MM.1S (cell line): ENCODE measurements around the gene HASPIN.

ENCODE experiments used
- DNase-seq: peaks from one replicate; pipeline ENCODE4 v3.0.0-alpha.2; 2015
- H2AFZ ChIP-seq: fragments of 300-600 bp; sonication (generic); 2 replicates; pipeline ENCODE4 v1.6.0; 2016; ENCODE audit warnings: antibody characterized with exemption, low read length
- H3F3A ChIP-seq: fragments of 300-600 bp; sonication (generic); 2 replicates; pipeline ENCODE4 v1.6.1; 2016; ENCODE audit warnings: mild to moderate bottlenecking, antibody characterized with exemption, low read length, moderate library complexity, mixed read lengths; ENCODE audit not compliant: insufficient read depth
- H3K27ac ChIP-seq: fragments of 300-600 bp; sonication (generic); 2 replicates; pipeline ENCODE4 v1.5.1; 2016; ENCODE audit warnings: mild to moderate bottlenecking, low read length
- H3K27me3 ChIP-seq: fragments of 300-600 bp; sonication (generic); replicated peaks from 2 replicates; pipeline ENCODE4 v1.6.0; 2016; ENCODE audit warnings: low read length; ENCODE audit not compliant: insufficient read depth
- H3K36me3 ChIP-seq: fragments of 300-600 bp; sonication (generic); replicated peaks from 2 replicates; pipeline ENCODE4 v1.6.1; 2016; ENCODE audit warnings: mild to moderate bottlenecking, low read length, mixed read lengths; ENCODE audit not compliant: insufficient read depth
- H3K4me1 ChIP-seq: fragments of 300-600 bp; sonication (generic); 2 replicates; pipeline ENCODE4 v1.6.1; 2016; ENCODE audit warnings: low read length, mixed read lengths
- H3K4me2 ChIP-seq: fragments of 300-600 bp; sonication (generic); 2 replicates; pipeline ENCODE4 v1.6.0; 2016; ENCODE audit warnings: low read depth, low read length
- H3K4me3 ChIP-seq: fragments of 300-600 bp; sonication (generic); 2 replicates; pipeline ENCODE4 v1.5.1; 2016; ENCODE audit warnings: low read length, mixed read lengths
- H3K79me2 ChIP-seq: fragments of 300-600 bp; sonication (generic); 2 replicates; pipeline ENCODE4 v1.6.1; 2016; ENCODE audit warnings: mixed run types, low read length, mixed read lengths
- H3K9ac ChIP-seq: fragments of 300-600 bp; sonication (generic); 2 replicates; pipeline ENCODE4 v1.6.1; 2016; ENCODE audit warnings: low read length, mixed read lengths
- H3K9me2 ChIP-seq: fragments of 300-600 bp; sonication (generic); replicated peaks from 2 replicates; pipeline ENCODE4 v1.6.1; 2016; ENCODE audit warnings: mild to moderate bottlenecking, low read length, mixed read lengths; ENCODE audit not compliant: insufficient read depth
- H3K9me3 ChIP-seq: fragments of 300-600 bp; sonication (generic); replicated peaks from 2 replicates; pipeline ENCODE4 v1.6.1; 2016; ENCODE audit warnings: mild to moderate bottlenecking, low read length, mixed read lengths; ENCODE audit not compliant: insufficient read depth
- H4K20me1 ChIP-seq: fragments of 300-600 bp; sonication (generic); 2 replicates; pipeline ENCODE4 v1.6.1; 2016; ENCODE audit warnings: mild to moderate bottlenecking, low read length, moderate library complexity, mixed read lengths; ENCODE audit not compliant: insufficient read depth
- EZH2 ChIP-seq: fragments of 300-600 bp; sonication (generic); optimal IDR thresholded peaks from 2 replicates; pipeline ENCODE3; 2017; ENCODE audit warnings: low read depth, mild to moderate bottlenecking, antibody characterized with exemption, low read length, mixed read lengths
- EZH2phosphoT487 ChIP-seq: fragments of 300-600 bp; sonication (generic); IDR thresholded peaks from 2 replicates; pipeline ENCODE4 v1.6.1; 2018; ENCODE audit warnings: antibody characterized with exemption, low read length
- TF ChIP-seq, protein P1 (sequence below): fragments of 300-600 bp; sonication (generic); IDR thresholded peaks from 2 replicates; pipeline ENCODE4 v1.5.1; 2016; ENCODE audit warnings: antibody characterized with exemption, low read length, mixed read lengths

HASPIN gene

DNA sequence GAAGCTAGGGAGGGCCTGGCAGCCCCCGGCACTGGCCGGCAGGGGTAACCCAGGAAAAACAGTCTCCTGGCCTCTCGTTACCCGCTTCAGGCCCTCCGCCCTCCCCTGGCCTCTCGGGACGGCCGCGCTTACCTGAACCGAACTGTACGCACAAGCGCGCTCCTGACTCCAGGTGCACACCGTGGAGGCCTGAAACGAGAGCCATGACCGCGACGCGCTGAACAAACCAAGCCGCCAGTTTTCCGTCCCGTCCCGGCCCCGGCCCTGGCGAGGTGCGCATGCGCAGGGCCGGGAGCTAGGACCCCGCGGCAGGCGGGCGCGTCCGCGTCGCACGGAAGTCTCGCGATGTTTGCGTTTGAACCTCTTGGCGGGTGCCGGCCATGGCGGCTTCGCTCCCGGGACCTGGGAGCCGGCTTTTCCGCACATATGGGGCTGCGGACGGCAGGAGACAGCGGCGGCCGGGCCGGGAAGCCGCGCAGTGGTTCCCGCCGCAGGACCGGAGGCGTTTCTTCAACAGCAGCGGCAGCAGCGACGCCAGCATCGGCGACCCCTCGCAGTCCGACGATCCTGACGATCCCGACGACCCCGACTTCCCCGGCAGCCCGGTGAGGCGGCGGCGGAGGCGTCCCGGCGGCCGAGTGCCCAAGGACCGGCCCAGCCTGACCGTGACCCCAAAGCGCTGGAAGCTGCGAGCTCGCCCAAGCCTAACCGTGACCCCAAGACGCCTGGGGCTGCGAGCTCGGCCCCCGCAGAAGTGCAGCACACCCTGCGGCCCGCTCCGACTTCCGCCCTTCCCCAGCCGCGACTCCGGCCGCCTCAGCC, at the start of gene HASPIN:
Gene HASPIN (plus strand): TSS at position 348 of the 822 bp plus-strand sequence. CDS start 33 bp downstream, at position 381.
- Histone ChIP-seq H4K20me1 (no peaks in the 10 kb centered on the region), H3K79me2 (peaks cover 55% of the 10 kb centered on the region), H3F3A (0 out of 2 replicates have a peak, but pooled peaks cover 4% of the 10 kb centered on the region), H2AFZ (peak within 1 kb of the TSS; percentile 77), H3K4me2 (peak within 1 kb of the TSS; percentile 99), H3K9ac (peak within 1 kb of the TSS; percentile 84), H3K27ac (peak within 1 kb of the TSS; percentile 64), H3K36me3 (no peaks in the 10 kb centered on the region; the same call in 1 of the 2 replicates), H3K27me3 (no peaks in the 10 kb centered on the region), H3K9me2 (no peaks in the 10 kb centered on the region), H3K4me3 (peak within 1 kb of the TSS; percentile 90), H3K9me3 (no peaks in the 10 kb centered on the region), H3K4me1 (peaks cover 18% of the 10 kb centered on the region)
- TF ChIP-seq EZH2: no peak
- no peak for TF ChIP-seq EZH2phosphoT487
- TF ChIP-seq, protein P1, sequence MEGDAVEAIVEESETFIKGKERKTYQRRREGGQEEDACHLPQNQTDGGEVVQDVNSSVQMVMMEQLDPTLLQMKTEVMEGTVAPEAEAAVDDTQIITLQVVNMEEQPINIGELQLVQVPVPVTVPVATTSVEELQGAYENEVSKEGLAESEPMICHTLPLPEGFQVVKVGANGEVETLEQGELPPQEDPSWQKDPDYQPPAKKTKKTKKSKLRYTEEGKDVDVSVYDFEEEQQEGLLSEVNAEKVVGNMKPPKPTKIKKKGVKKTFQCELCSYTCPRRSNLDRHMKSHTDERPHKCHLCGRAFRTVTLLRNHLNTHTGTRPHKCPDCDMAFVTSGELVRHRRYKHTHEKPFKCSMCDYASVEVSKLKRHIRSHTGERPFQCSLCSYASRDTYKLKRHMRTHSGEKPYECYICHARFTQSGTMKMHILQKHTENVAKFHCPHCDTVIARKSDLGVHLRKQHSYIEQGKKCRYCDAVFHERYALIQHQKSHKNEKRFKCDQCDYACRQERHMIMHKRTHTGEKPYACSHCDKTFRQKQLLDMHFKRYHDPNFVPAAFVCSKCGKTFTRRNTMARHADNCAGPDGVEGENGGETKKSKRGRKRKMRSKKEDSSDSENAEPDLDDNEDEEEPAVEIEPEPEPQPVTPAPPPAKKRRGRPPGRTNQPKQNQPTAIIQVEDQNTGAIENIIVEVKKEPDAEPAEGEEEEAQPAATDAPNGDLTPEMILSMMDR: peak; percentile 15
- peak; percentile 95 for DNase-seq

DNA sequence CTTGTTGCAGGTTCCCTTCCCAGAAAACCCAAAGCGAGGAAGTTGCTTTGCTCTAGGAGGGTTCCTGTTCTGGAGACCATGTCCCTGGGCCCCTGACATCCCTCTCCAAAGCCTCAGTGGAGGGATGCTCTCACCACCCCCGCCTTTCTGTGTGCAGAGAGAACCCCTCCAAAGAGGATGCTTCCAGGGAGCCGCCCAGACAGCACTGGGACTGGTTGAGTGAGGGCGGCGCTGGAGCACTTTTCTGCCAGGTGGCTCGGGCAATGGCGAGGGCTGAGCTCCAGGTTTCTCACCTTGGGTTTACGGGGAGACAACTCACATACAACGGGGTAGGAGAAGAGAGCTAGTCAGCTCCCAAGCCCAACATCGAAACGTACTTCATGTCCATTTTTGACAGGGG, 47.8 kb upstream of the HASPIN start:
- Histone ChIP-seq H3K9ac (no peak overlapping the region), H3K4me3 (no peak overlapping the region), H3K9me2 (no peaks in the 10 kb centered on the region), H3K27me3 (no peaks in the 10 kb centered on the region), H3F3A (no peaks in the 10 kb centered on the region), H3K9me3 (no peaks in the 10 kb centered on the region), H2AFZ (no peak overlapping the region), H3K4me1 (no peaks in the 10 kb centered on the region), H3K4me2 (no peak overlapping the region), H3K36me3 (no peaks in the 10 kb centered on the region), H3K27ac (no peak overlapping the region), H4K20me1 (no peaks in the 10 kb centered on the region), H3K79me2 (peaks cover 7% of the 10 kb centered on the region; the same call in 1 of the 2 replicates)
- no peak for TF ChIP-seq EZH2
- TF ChIP-seq, protein P1: no peak
- TF ChIP-seq EZH2phosphoT487: no peak
- DNase-seq: peak; percentile 5

DNA sequence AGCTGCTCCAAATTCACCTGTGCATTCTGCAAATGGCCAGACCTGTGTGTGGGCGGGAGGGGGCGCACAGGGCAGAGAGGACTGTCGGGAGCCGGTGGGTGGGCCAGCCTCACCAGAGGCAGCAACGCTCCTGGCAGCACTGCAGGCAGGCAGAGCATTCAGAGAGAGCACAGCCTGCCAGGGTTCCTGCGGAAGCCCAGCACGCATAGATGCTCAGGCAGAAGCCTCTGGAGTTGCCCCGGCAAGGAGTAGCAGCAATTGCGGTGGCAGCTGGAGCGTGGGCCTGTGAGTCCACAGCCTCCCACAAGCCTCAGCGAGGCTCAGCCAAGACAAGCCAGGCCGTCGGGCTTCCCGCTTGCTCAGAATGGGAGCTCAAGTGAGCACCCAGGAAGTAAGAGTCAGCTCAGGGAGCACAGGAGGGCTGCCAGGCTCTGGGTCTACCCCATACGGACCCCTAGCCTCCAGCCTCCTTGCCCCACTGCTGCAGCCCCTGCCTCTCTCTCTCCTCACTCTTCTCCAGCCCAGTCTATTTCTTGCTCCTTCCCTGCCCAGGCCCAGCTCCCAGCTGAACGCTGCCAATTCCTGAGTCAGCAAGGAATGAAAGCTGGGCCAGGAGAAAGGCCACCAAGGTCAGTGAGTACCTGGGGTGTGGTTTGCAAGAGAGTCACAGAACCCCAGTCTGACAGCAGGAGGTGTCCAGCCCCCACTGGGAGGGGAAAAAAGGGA, 45.4 kb upstream of the HASPIN start:
- peak; percentile 5 for DNase-seq

More for the DNA sequence above, 45.4 kb upstream of the HASPIN start:
- Histone ChIP-seq H3K27me3 (no peaks in the 10 kb centered on the region), H3K4me2 (no peak overlapping the region), H4K20me1 (no peaks in the 10 kb centered on the region), H3K27ac (no peak overlapping the region), H3K9me3 (no peaks in the 10 kb centered on the region), H3K36me3 (no peaks in the 10 kb centered on the region), H2AFZ (no peak overlapping the region), H3K79me2 (no peaks in the 10 kb centered on the region), H3K4me3 (no peak overlapping the region), H3K4me1 (no peaks in the 10 kb centered on the region), H3K9ac (no peak overlapping the region), H3F3A (no peaks in the 10 kb centered on the region), H3K9me2 (no peaks in the 10 kb centered on the region)
- TF ChIP-seq EZH2 (no peak), EZH2phosphoT487 (no peak)
- TF ChIP-seq, protein P1: no peak
